ENCODE data around the gene PTPRU.

PTPRU gene

GRCh38 chr1:29329022-29329775 lies 92.9 kb downstream of the PTPRU start:
- H3K36me3 ChIP-seq: no peaks in the 10 kb centered on the region; the same call in 1 of the 2 replicates
- no peaks in the 10 kb centered on the region for H3K9me3 ChIP-seq (ENCODE audit: severe bottlenecking)
- no peak for TF ChIP-seq CTCF (IDR thresholded peaks at IDR 0.05; ENCODE audit: low read depth, low read length)
- DNase-seq: no peak
- no peaks in the 10 kb centered on the region for H3K27me3 ChIP-seq (ENCODE audit: insufficient read depth, low read depth, severe bottlenecking)
- H3K4me3 ChIP-seq (ENCODE audit: low read depth, low read length): no peak overlapping the region
- H3K27ac ChIP-seq: no peak overlapping the region

GRCh38 chr1:29330089-29330488 lies 93.8 kb downstream of the PTPRU start:
- DNase-seq: no peak
- Histone ChIP-seq H3K36me3 (no peaks in the 10 kb centered on the region; the same call in 1 of the 2 replicates), H3K27ac (no peak overlapping the region), H3K27me3 (ENCODE audit: insufficient read depth, low read depth, severe bottlenecking) (no peaks in the 10 kb centered on the region), H3K4me3 (ENCODE audit: low read depth, low read length) (no peak overlapping the region), H3K9me3 (ENCODE audit: severe bottlenecking) (no peaks in the 10 kb centered on the region)
- TF ChIP-seq CTCF (IDR thresholded peaks at IDR 0.05; ENCODE audit: low read depth, low read length): no peak

- DNase-seq: no peak
- H3K27ac ChIP-seq: no peak overlapping the region
- H3K9me3 ChIP-seq (ENCODE audit: severe bottlenecking): no peaks in the 10 kb centered on the region
- H3K36me3 ChIP-seq: no peaks in the 10 kb centered on the region; the same call in 1 of the 2 replicates
- no peaks in the 10 kb centered on the region for H3K27me3 ChIP-seq (ENCODE audit: insufficient read depth, low read depth, severe bottlenecking)
- TF ChIP-seq CTCF (IDR thresholded peaks at IDR 0.05; ENCODE audit: low read depth, low read length): no peak
- no peak overlapping the region for H3K4me3 ChIP-seq (ENCODE audit: low read depth, low read length)
Measured at GRCh38 chr1:29330856-29331255, 94.5 kb downstream of the PTPRU start.

GRCh38 chr1:29331309-29331708 lies 95.0 kb downstream of the PTPRU start:
- Histone ChIP-seq H3K27ac (no peak overlapping the region), H3K27me3 (ENCODE audit: insufficient read depth, low read depth, severe bottlenecking) (no peaks in the 10 kb centered on the region), H3K36me3 (no peaks in the 10 kb centered on the region), H3K9me3 (ENCODE audit: severe bottlenecking) (no peaks in the 10 kb centered on the region), H3K4me3 (ENCODE audit: low read depth, low read length) (no peak overlapping the region)
- TF ChIP-seq CTCF (IDR thresholded peaks at IDR 0.05; ENCODE audit: low read depth, low read length): no peak
- DNase-seq: no peak

GRCh38 chr1:29331729-29332128 lies 95.4 kb downstream of the PTPRU start:
- TF ChIP-seq CTCF (IDR thresholded peaks at IDR 0.05; ENCODE audit: low read depth, low read length): no peak

GRCh38 chr1:29332204-29332603 lies 95.9 kb downstream of the PTPRU start:
- DNase-seq: peak; percentile 76
- Histone ChIP-seq H3K36me3 (no peaks in the 10 kb centered on the region), H3K27ac (no peak overlapping the region), H3K27me3 (ENCODE audit: insufficient read depth, low read depth, severe bottlenecking) (no peaks in the 10 kb centered on the region), H3K9me3 (ENCODE audit: severe bottlenecking) (no peaks in the 10 kb centered on the region), H3K4me3 (ENCODE audit: low read depth, low read length) (no peak overlapping the region)
- TF ChIP-seq CTCF (IDR thresholded peaks at IDR 0.05; ENCODE audit: low read depth, low read length): peak; percentile 93

More at GRCh38 chr1:29331729-29332128, 95.4 kb downstream of the PTPRU start:
- no peak overlapping the region for H3K4me3 ChIP-seq (ENCODE audit: low read depth, low read length)
- DNase-seq: no peak
- no peaks in the 10 kb centered on the region for H3K9me3 ChIP-seq (ENCODE audit: severe bottlenecking)
- H3K27me3 ChIP-seq (ENCODE audit: insufficient read depth, low read depth, severe bottlenecking): no peaks in the 10 kb centered on the region
- H3K36me3 ChIP-seq: no peaks in the 10 kb centered on the region
- no peak overlapping the region for H3K27ac ChIP-seq
